HG03378 (cell line): ENCODE results near the gene DENND2D.
A peak's percentile ranks its signal among the peaks of the same experiment; 100 is the strongest.

ENCODE experiments used
- ATAC-seq: cut with Tn5 transposase; IDR thresholded peaks from one replicate; pipeline ENCODE4 v1.9.1; 2021; ENCODE audit warnings: mild to moderate bottlenecking, moderate library complexity; ENCODE audit not compliant: unreplicated experiment

DENND2D gene

GRCh38 chr1:111199881-111200801, at the start of gene DENND2D:
Gene DENND2D, minus strand, starts transcription at chr1:111200646. Its CDS starts 187 bp downstream, at chr1:111200459.
- no peak for ATAC-seq

GRCh38 chr1:111249960-111250359, 49.5 kb upstream of the DENND2D start:
- no peak for ATAC-seq

GRCh38 chr1:111247125-111247838, 46.8 kb upstream of the DENND2D start:
- no peak for ATAC-seq

- ATAC-seq = no peak
Observed at GRCh38 chr1:111242805-111243523, 42.5 kb upstream of the DENND2D start.

- ATAC-seq = no peak
Observed at GRCh38 chr1:111241797-111242196, 41.4 kb upstream of the DENND2D start.

GRCh38 chr1:111238056-111238795, 37.8 kb upstream of the DENND2D start:
- ATAC-seq = no peak

GRCh38 chr1:111236806-111237205, 36.4 kb upstream of the DENND2D start:
- no peak for ATAC-seq

- ATAC-seq = no peak
Observed at GRCh38 chr1:111236379-111236778, 35.9 kb upstream of the DENND2D start.

- no peak for ATAC-seq
Observed at GRCh38 chr1:111234866-111235265, 34.4 kb upstream of the DENND2D start.

GRCh38 chr1:111234258-111234657, 33.8 kb upstream of the DENND2D start:
- ATAC-seq = no peak

- no peak for ATAC-seq
Observed at GRCh38 chr1:111232134-111232533, 31.7 kb upstream of the DENND2D start.

- no peak for ATAC-seq
Observed at GRCh38 chr1:111228748-111229126, 28.3 kb upstream of the DENND2D start.

GRCh38 chr1:111227851-111228747, 27.7 kb upstream of the DENND2D start:
- ATAC-seq = no peak

GRCh38 chr1:111227434-111227833, 27.0 kb upstream of the DENND2D start, which contains the start of gene CHI3L2:
Gene CHI3L2, plus strand, starts transcription at chr1:111227713. Its CDS starts 17 bp downstream, at chr1:111227730.
- ATAC-seq = no peak

- ATAC-seq = no peak
Observed at GRCh38 chr1:111225717-111226400, 25.4 kb upstream of the DENND2D start.

- ATAC-seq = no peak
Observed at GRCh38 chr1:111225091-111225490, 24.6 kb upstream of the DENND2D start.

- ATAC-seq = no peak
Observed at GRCh38 chr1:111223126-111223685, 22.8 kb upstream of the DENND2D start.

GRCh38 chr1:111222308-111223125, 22.1 kb upstream of the DENND2D start:
- ATAC-seq = peak; percentile 21
